ENCODE results near the gene CACNA1E. TPM values are rescaled to one million over a fixed set of nuclear protein-coding genes. Genes with fewer than 3 reads are reported as not detected.

Gene CACNA1E
- total and polyA plus RNA-seq, 2 of the 13 experiments (the other 11 are each of a cell fraction or from before 2014, with no cell fraction given), result not detected

DNA sequence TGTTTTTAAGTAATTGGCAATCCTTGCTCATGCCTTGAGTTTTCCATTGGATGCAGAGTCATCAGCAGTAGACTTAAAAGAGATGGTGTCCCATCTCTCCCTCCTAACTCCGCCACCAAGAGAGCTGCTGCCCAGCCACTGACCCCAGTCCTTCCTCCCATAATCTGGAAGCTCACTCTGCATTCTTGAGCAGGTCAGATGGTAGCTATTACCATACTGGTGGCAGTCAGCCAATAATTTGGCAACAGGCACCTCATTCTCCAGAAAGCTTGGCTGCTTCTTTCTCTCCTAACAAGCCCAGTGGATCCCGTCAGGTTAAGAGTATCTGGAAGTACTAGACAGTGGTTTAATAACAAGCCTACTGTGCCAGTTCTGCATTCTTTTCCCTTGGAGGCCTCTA, 306.1 kb downstream of the CACNA1E start:
- Histone ChIP-seq H3K79me2 (ENCODE audit: insufficient read depth, low read length) (no peaks in the 10 kb centered on the region), H4K20me1 (ENCODE audit: insufficient read depth, low read length) (no peaks in the 10 kb centered on the region), H3K4me2 (ENCODE audit: low read depth, low read length) (no peak overlapping the region), H3K9me3 (ENCODE audit: low read length) (no peaks in the 10 kb centered on the region), H3K4me3 (replicated peaks in 1 of 3; ENCODE audit: insufficient read depth in 1 of 3, low read depth in 2 of 3, low read length in 3 of 3) (no peak overlapping the region), H3K9ac (ENCODE audit: insufficient read depth, low read depth, low read length) (no peak overlapping the region), H3K27ac (ENCODE audit: extremely low read length, insufficient read depth, low read length) (no peak overlapping the region), H3K27me3 (ENCODE audit: control insufficient read depth in 1 of 2, insufficient read depth in 2 of 2, low read length in 2 of 2) (peaks cover 1 to 40% of the 10 kb centered on the region in 2 experiments; a peak in 2 of 5 replicates), H3K36me3 (replicated peaks in 1 of 2; ENCODE audit: control insufficient read depth in 1 of 2, insufficient read depth in 2 of 2, low read length in 2 of 2) (no peaks in the 10 kb centered on the region), H2AFZ (ENCODE audit: low read length) (no peak overlapping the region), H3K4me1 (ENCODE audit: insufficient read depth, low read length) (no peaks in the 10 kb centered on the region)
- BruUV-seq (replicated peaks), result no TSS peak
- ChIA-PET CTCF (ENCODE audit: low intra/inter-chr PET ratio, low total read pairs) (no interaction called here), POLR2A (no interaction called here)
- TF ChIP-seq HINFP (CRISPR knock-in tag; IDR thresholded peaks at IDR 0.05; ENCODE audit: low read depth) (no peak), ZNF569 (CRISPR knock-in tag; IDR thresholded peaks at IDR 0.05; ENCODE audit: borderline replicate concordance) (no peak), ZSCAN30 (CRISPR knock-in tag; IDR thresholded peaks at IDR 0.05) (no peak), ZNF577 (CRISPR knock-in tag; IDR thresholded peaks at IDR 0.05; ENCODE audit: borderline replicate concordance, low read depth) (no peak), ZNF558 (CRISPR knock-in tag; IDR thresholded peaks at IDR 0.05; ENCODE audit: borderline replicate concordance) (no peak), SCMH1 (CRISPR knock-in tag; IDR thresholded peaks at IDR 0.05; ENCODE audit: borderline replicate concordance) (no peak), KLF12 (CRISPR knock-in tag; IDR thresholded peaks at IDR 0.05; ENCODE audit: borderline replicate concordance) (no peak), REPIN1 (CRISPR knock-in tag; IDR thresholded peaks at IDR 0.05; ENCODE audit: borderline replicate concordance, low read depth) (no peak), TCF12 (IDR thresholded peaks at IDR 0.05) (no peak), TCF12 (CRISPR knock-in tag; IDR thresholded peaks at IDR 0.05) (no peak), ZNF776 (CRISPR knock-in tag; IDR thresholded peaks at IDR 0.05) (no peak), ZBTB42 (CRISPR knock-in tag; IDR thresholded peaks at IDR 0.05) (no peak)
- no peak for ATAC-seq
- no peak for DNase-seq (ENCODE audit: low spot score)
- intact Hi-C loops (cut with micrococcal nuclease; ENCODE audit: unreplicated experiment) (no loop called here), in situ Hi-C loops (cut with HindIII; ENCODE audit: extremely low pct_ligation_motif_present, low pct_unique_long_range_greater_than_20kb) (no loop called here)
- no peak for FAIRE-seq
- 27% methylated on average over 2 of the region's 2 CpGs for WGBS (ENCODE audit: low lambda C conversion rate)

Measured in HepG2 (cell line).